GM18951 (cell line): Measurements from ENCODE around the gene TTC33.

Source experiments
- POLR2A ChIP-seq: IDR thresholded peaks from 4 replicates; pipeline ENCODE4 v1.6.1; 2011; ENCODE audit warnings: mild to moderate bottlenecking; ENCODE audit not compliant: insufficient read length, insufficient read depth; ENCODE audit errors: extremely low read depth
- in situ Hi-C: fragments of 300-500 bp; cut with MboI; formaldehyde crosslinking; loops from one replicate; pipeline ENCODE4 v1.12.0; 2022; ENCODE audit warnings: low sequenced_read_pairs, mixed read lengths, inconsistent platforms; ENCODE audit not compliant: unreplicated experiment

The TTC33 gene

GRCh38 chr5:40679913-40680681, 75.7 kb downstream of the TTC33 start, which contains the start of gene PTGER4:
PTGER4 (plus strand) TSS chr5:40679915; CDS start chr5:40680994, 1,079 bp downstream.
- in situ Hi-C loops = loop anchor here (10.0 kb wide), 1 partner anchor 725 kb away; no protein-coding TSS in a partner anchor
- peak; percentile 39 for TF ChIP-seq POLR2A

GRCh38 chr5:40679148-40679912, 76.4 kb downstream of the TTC33 start:
- in situ Hi-C loops = no loop called here
- TF ChIP-seq POLR2A = no peak

DNA sequence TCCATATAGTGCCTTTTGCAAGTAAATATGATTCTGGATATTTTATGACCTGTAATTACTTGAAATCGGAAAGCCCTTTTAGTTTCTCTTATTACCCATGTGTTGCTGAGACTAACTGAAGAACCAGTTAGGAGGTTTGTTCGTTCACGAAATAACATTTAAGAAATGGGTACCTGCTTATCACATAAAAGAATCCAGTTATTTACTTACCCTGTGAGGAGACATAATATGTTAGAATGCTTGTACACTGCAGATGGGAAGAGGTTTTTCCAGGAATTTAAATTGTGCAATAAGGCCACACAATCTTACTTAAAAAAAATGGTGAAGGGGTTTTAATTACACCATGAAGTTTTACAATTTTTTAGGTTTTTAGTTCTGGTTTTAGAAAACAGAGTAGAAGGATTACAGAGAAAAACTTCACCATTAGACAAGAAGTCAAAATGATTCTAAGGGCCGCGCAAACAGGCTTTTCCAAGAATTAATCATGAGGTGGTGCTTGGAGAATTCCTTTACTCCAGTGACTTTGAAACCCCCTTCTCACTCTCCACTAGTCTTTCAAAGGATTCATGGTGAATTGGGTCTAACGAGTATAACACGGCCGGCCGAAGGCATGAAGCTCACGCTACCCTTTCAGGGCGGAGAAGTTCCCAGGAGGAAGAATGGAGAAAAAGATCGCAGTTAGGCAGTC, 77.2 kb downstream of the TTC33 start:
- no peak for TF ChIP-seq POLR2A
- in situ Hi-C loops = no loop called here

- TF ChIP-seq POLR2A = no peak
- in situ Hi-C loops = no loop called here
These were observed 77.7 kb downstream of the TTC33 start for GRCh38 chr5:40678026-40678425.

DNA sequence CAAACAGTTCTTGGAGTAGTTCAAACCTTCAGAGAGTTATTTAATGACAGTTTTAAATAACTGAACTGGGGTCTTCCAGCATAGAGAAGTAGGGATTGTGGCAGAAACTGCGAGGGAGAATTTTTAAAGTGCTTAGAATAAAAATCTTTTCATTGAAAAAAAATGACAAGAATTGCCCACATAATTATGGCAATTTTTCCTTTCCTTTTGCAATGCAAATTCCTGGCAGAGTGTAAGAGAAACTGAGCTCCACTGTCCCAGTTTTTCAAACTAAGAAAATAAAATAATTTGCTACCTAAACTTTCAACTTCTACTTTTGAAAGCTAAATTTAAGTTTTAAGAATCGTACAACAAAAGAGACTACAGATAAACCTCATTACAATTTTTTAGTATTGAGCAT, 78.3 kb downstream of the TTC33 start:
- in situ Hi-C loops = no loop called here
- TF ChIP-seq POLR2A = no peak

DNA sequence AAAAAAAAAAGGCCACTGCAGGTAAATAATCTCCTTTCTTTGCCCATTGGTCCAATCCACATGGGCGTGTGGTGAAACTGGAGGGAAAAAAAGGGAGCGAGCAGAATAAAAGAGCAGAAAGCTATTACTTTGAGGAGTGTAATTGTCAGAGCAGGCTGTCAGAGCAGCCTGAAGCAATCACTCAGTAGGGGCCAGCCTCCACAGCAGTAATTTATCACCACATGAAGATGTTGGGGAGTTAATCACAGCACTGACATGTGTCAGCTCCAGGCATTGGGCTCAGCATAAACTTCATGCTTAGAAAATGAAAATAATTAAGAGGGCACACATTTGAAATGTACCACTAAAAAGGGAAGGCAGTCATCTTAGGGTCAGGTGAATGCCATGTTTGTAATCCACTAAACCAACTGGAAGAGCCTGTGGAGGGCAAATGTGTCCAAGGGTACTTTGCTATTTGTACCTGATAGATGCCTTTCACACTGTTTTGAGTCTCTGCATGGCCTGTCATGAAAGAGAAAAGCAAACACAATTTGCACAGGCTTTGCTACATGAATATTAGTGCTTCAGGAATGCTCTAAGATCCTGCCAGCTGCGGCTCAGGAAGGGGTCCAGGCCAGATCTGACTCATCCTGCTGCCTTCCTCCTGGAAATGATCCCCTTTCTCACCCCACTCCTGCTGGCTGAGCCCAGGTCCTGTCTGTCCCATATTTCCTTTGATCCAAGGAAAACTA, 79.0 kb downstream of the TTC33 start:
- in situ Hi-C loops = no loop called here
- no peak for TF ChIP-seq POLR2A

DNA sequence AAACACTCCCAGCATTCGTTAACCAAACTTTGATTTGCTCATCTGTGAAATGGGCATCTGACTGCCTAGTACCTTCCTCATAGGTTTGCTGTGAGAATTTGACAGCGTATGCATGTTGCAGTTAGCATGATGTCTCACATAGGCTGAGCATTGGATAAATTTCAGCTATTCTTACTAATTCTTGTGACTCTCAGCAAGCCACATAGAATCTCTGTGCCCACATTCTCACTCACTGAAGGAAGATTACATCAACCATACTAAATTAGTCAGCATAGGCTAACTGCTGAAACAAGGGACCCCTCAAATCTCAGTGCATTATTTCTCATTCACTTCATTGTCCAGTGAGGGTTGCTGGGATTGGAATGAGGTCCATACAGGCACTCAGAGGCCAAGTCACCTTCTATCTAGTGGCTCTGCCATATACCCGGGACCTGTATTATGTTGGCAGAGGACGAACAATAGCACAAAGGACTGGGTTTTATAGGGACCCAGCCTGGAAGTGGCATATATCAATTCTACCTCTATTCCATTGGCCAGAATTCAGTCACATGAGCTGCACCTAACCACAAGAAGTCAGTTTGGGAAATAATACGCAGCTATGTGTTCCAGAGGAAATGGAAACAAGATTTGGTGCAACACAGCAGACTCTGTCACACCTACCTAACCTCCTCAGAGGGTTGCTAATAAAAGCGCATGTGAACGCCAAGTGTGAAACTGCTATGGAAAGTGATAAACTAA, 80.2 kb downstream of the TTC33 start:
- no peak for TF ChIP-seq POLR2A
- in situ Hi-C loops = no loop called here

DNA sequence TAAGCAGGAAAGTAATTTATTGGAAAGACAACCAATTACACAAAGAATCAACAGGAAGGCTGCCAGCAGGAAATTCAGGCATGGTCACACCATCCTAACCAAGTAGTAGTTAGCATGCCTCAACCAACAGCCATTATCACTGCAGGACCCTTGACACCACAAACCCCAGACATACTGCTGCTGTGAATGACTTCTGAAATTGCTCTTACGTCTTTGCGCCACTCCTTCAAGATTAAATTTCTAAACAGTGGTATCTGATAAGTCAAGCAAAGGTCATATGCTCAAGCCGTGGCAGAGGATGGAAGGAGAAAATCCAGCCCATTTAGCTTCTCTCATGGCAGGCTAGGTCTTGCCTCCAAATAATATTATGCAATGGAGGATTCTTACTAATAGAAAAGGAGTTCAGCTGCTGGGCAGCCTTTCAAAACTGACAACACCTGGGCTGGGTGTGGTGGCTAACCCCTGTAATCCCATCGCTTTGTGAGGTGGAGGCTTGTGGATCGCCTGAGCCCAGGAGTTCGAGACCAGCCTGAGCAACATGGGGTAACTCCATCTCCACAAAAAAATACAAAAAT, 81.0 kb downstream of the TTC33 start:
- in situ Hi-C loops = no loop called here
- TF ChIP-seq POLR2A = no peak

GRCh38 chr5:40672425-40672824, 83.3 kb downstream of the TTC33 start:
- in situ Hi-C loops = no loop called here

DNA sequence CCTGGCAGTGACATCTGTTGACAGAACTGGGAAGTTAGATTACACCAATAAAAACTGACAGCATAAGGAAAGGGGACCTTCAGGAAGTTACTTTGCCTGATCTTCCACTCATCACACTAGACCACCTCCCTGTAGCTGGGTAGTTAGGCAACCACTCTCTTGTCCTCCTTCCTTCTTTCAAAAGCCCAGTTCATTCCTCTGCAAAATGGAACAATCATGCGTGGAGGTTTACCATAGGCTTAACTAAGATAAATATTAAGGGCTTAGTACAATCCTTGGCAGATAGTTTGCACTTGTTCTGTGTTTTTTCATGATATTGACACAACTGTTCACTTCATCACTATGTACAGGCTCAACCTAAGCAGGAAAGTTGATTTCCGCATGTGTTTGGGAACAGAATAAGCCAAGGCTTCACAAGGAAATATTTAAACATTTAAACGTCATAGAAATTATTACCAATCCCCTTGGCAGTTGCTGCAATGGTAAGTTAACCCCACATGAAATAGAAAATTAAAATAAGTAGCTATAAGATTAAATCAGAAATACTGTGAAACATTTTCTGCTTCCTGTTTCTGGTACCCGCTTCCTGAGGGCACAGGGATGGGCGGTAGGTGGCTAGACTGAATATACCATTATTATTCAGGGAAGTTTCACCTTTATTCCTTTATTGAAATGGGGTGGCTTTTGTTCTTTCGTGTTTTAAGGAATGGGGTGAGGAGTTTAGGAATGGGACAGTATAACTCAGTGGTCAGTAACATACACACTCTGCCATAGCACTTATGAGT, 86.0 kb downstream of the TTC33 start:
- no peak for TF ChIP-seq POLR2A
- in situ Hi-C loops = no loop called here

More at GRCh38 chr5:40672425-40672824, 83.3 kb downstream of the TTC33 start:
- no peak for TF ChIP-seq POLR2A

- no peak for TF ChIP-seq POLR2A
- in situ Hi-C loops = no loop called here
These were observed 88.5 kb downstream of the TTC33 start for GRCh38 chr5:40667161-40667663.

GRCh38 chr5:40666657-40667056, 89.1 kb downstream of the TTC33 start:
- TF ChIP-seq POLR2A = no peak
- in situ Hi-C loops = no loop called here
